ENCODE results near the gene DYNC1I2.

Gene DYNC1I2

GRCh38 chr2:171702781-171703556 is 15.7 kb downstream of the DYNC1I2 start:
- no peak for TF ChIP-seq ZFX (IDR thresholded peaks at IDR 0.05)
- no peak for TF ChIP-seq CTCF (conservative IDR thresholded peaks at IDR 0.05)
- H3K27ac ChIP-seq, result no peak overlapping the region

GRCh38 chr2:171703574-171704347 is 16.5 kb downstream of the DYNC1I2 start:
- H3K27ac ChIP-seq, result no peak overlapping the region

GRCh38 chr2:171706152-171706803 is 19.0 kb downstream of the DYNC1I2 start:
- H3K27ac ChIP-seq, result no peak overlapping the region
- TF ChIP-seq CTCF (conservative IDR thresholded peaks at IDR 0.05) (peak; percentile 65), ZFX (IDR thresholded peaks at IDR 0.05) (no peak)

More at GRCh38 chr2:171703574-171704347, 16.5 kb downstream of the DYNC1I2 start:
- TF ChIP-seq ZFX (IDR thresholded peaks at IDR 0.05), result no peak
- peak; percentile 72 for TF ChIP-seq CTCF (conservative IDR thresholded peaks at IDR 0.05)

GRCh38 chr2:171707752-171708151 is 20.5 kb downstream of the DYNC1I2 start:
- H3K27ac ChIP-seq, result no peak overlapping the region
- TF ChIP-seq ZFX (IDR thresholded peaks at IDR 0.05), result no peak
- TF ChIP-seq CTCF (conservative IDR thresholded peaks at IDR 0.05), result no peak

- H3K27ac ChIP-seq, result peak overlapping the region; percentile 39; the same call in 1 of the 2 replicates
- TF ChIP-seq ZFX (IDR thresholded peaks at IDR 0.05) (no peak), CTCF (conservative IDR thresholded peaks at IDR 0.05) (no peak)
These were observed 21.9 kb downstream of the DYNC1I2 start for GRCh38 chr2:171709011-171709685.

GRCh38 chr2:171711351-171711750 is 24.1 kb downstream of the DYNC1I2 start:
- no peak overlapping the region for H3K27ac ChIP-seq
- no peak for TF ChIP-seq ZFX (IDR thresholded peaks at IDR 0.05)

- TF ChIP-seq ZFX (IDR thresholded peaks at IDR 0.05) (no peak), CTCF (conservative IDR thresholded peaks at IDR 0.05) (no peak)
- no peak overlapping the region for H3K27ac ChIP-seq
These were observed 24.8 kb downstream of the DYNC1I2 start for GRCh38 chr2:171712051-171712450.

All from C4-2B (cell line).